Mesenteric fat pad (tissue), 1 donor: Measurements from ENCODE around the gene TXNRD2. TPM values are rescaled to one million over a fixed set of nuclear protein-coding genes. Genes with fewer than 3 reads are reported as not detected.
"Not testable (repeated sequence)": the region's sequence is repeated elsewhere in the genome, so short reads cannot be mapped to it uniquely, and the experiment has no call there.

Experiments
- DNase-seq: peaks from one replicate; pipeline ENCODE4 v3.0.0-alpha.2; 2020; ENCODE audit warnings: low spot score
- total RNA-seq: library from RNA; stranded (reverse); fragmentation: NEBNext Ultra II Directional; extraction: Animal tissue kit (Norgen Biotek cat#: 25700); gene quantifications from one replicate; pipeline ENCODE4 v1.2.1, GENCODE V29; 2021
- donor health status: DM: yes; HTN: yes; CAD: no.

Gene TXNRD2
- total RNA-seq, 1 donor from 2014 or later, result 20.2 TPM

- DNase-seq, result not testable (repeated sequence)
These were observed 15.6 kb downstream of the TXNRD2 start for GRCh38 chr22:19926028-19926427.

- no peak for DNase-seq
These were observed 17.6 kb downstream of the TXNRD2 start for GRCh38 chr22:19923914-19924513.

- DNase-seq, result no peak
These were observed 20.0 kb downstream of the TXNRD2 start for GRCh38 chr22:19921544-19922081.

GRCh38 chr22:19919701-19920363 lies 21.8 kb downstream of the TXNRD2 start:
- DNase-seq, result no peak

- DNase-seq, result no peak
These were observed 23.1 kb downstream of the TXNRD2 start for GRCh38 chr22:19918332-19919106.

- DNase-seq, result no peak
These were observed 24.1 kb downstream of the TXNRD2 start for GRCh38 chr22:19917389-19918138.

- DNase-seq, result no peak
These were observed 24.7 kb downstream of the TXNRD2 start for GRCh38 chr22:19916941-19917340.

- DNase-seq, result no peak
These were observed 25.6 kb downstream of the TXNRD2 start for GRCh38 chr22:19916006-19916405.

GRCh38 chr22:19915287-19915954 lies 26.2 kb downstream of the TXNRD2 start:
- no peak for DNase-seq

GRCh38 chr22:19914201-19914943 lies 27.2 kb downstream of the TXNRD2 start:
- no peak for DNase-seq

- DNase-seq, result no peak
These were observed 28.2 kb downstream of the TXNRD2 start for GRCh38 chr22:19913337-19913936.

- DNase-seq, result no peak
These were observed 29.2 kb downstream of the TXNRD2 start for GRCh38 chr22:19912271-19912999.

GRCh38 chr22:19911540-19912270 lies 29.9 kb downstream of the TXNRD2 start:
- no peak for DNase-seq

GRCh38 chr22:19910180-19910744 lies 31.4 kb downstream of the TXNRD2 start:
- no peak for DNase-seq

GRCh38 chr22:19909350-19910179 lies 32.1 kb downstream of the TXNRD2 start:
- no peak for DNase-seq

- DNase-seq, result not testable (repeated sequence)
These were observed 33.7 kb downstream of the TXNRD2 start for GRCh38 chr22:19907902-19908301.

- DNase-seq, result not testable (repeated sequence)
These were observed 34.8 kb downstream of the TXNRD2 start for GRCh38 chr22:19906864-19907263.
